ENCODE data around the gene CD300LB.

The CD300LB gene

GRCh38 chr17:74529243-74529642, 2.0 kb downstream of the CD300LB start:
- no peak overlapping the region for H3K27ac ChIP-seq
- TF ChIP-seq CTCF (conservative IDR thresholded peaks at IDR 0.05) (no peak), ZFX (IDR thresholded peaks at IDR 0.05) (no peak)

- H3K27ac ChIP-seq = no peak overlapping the region
These were observed 2.6 kb downstream of the CD300LB start for GRCh38 chr17:74528491-74529199.

GRCh38 chr17:74527756-74528155, 3.5 kb downstream of the CD300LB start:
- no peak for TF ChIP-seq CTCF (conservative IDR thresholded peaks at IDR 0.05)
- TF ChIP-seq ZFX (IDR thresholded peaks at IDR 0.05) = no peak
- no peak overlapping the region for H3K27ac ChIP-seq

More at GRCh38 chr17:74528491-74529199, 2.6 kb downstream of the CD300LB start:
- TF ChIP-seq CTCF (conservative IDR thresholded peaks at IDR 0.05) = no peak
- TF ChIP-seq ZFX (IDR thresholded peaks at IDR 0.05) = no peak

- TF ChIP-seq ZFX (IDR thresholded peaks at IDR 0.05) = no peak
- no peak for TF ChIP-seq CTCF (conservative IDR thresholded peaks at IDR 0.05)
These were observed 4.2 kb downstream of the CD300LB start for GRCh38 chr17:74527081-74527480.

GRCh38 chr17:74526681-74527080, 4.6 kb downstream of the CD300LB start:
- H3K27ac ChIP-seq = no peak overlapping the region
- TF ChIP-seq CTCF (conservative IDR thresholded peaks at IDR 0.05) (no peak), ZFX (IDR thresholded peaks at IDR 0.05) (no peak)

More at GRCh38 chr17:74527081-74527480, 4.2 kb downstream of the CD300LB start:
- H3K27ac ChIP-seq = no peak overlapping the region

- no peak overlapping the region for H3K27ac ChIP-seq
- no peak for TF ChIP-seq CTCF (conservative IDR thresholded peaks at IDR 0.05)
- TF ChIP-seq ZFX (IDR thresholded peaks at IDR 0.05) = no peak
These were observed 5.4 kb downstream of the CD300LB start for GRCh38 chr17:74525781-74526288.

- no peak for TF ChIP-seq CTCF (conservative IDR thresholded peaks at IDR 0.05)
- no peak for TF ChIP-seq ZFX (IDR thresholded peaks at IDR 0.05)
- no peak overlapping the region for H3K27ac ChIP-seq
These were observed 5.9 kb downstream of the CD300LB start for GRCh38 chr17:74525465-74525725.
